ENCODE results near the gene CABLES2. TPM values are rescaled to one million over a fixed set of nuclear protein-coding genes. Genes with fewer than 3 reads are reported as not detected.

The CABLES2 gene
- total RNA-seq, 1 experiment from 2014 or later = 7.5 TPM

DNA sequence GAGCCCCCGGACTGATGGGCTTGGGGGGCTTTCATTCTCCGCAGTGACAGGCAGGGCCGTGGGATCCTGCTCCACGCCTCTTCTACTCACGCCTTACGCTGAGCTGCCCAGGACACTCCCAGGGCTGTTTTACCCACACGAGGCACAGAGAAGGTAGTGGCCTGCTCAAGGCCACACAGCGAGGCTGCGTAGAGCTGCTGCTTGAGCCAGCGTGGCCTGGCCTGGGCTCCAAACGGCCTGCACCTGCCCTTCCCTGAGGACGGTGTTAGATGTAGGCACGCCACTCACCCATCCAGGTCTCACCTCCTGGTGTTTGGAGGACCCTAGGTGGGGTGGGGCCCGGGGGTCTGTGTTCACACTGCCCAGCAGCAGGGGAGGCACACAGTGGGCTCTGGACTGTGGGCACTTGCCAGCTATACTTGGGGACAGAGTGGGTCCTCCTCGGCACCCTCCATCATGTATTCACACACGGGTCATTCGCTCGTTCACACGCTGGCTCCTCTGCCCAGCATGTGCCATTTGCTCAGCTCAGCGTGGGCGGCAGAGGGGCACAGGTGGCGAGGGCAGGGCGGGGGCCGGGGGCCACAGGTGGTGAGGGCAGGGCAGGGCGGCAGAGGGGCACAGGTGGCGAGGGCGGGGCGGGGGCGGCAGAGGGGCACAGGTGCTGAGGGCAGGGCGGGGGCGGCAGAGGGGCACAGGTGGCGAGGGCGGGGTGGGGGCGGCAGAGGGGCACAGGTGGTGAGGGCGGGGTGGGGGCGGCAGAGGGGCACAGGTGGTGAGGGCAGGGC lies 38.7 kb upstream of the CABLES2 start (continued):
- TF ChIP-seq ZNF263 (CRISPR knock-in tag; IDR thresholded peaks at IDR 0.05; ENCODE audit: low read depth) (no peak), SMAD4 (CRISPR knock-in tag; IDR thresholded peaks at IDR 0.05) (no peak), MAX (CRISPR knock-in tag; IDR thresholded peaks at IDR 0.05) (no peak), ZNF317 (CRISPR knock-in tag; IDR thresholded peaks at IDR 0.05; ENCODE audit: borderline replicate concordance, low read depth) (no peak), IRF2 (CRISPR knock-in tag; IDR thresholded peaks at IDR 0.05; ENCODE audit: borderline replicate concordance, low read depth) (no peak), NR3C1 (CRISPR knock-in tag; conservative IDR thresholded peaks at IDR 0.05; ENCODE audit: low read depth) (no peak)
- TF ChIP-seq, protein P1, sequence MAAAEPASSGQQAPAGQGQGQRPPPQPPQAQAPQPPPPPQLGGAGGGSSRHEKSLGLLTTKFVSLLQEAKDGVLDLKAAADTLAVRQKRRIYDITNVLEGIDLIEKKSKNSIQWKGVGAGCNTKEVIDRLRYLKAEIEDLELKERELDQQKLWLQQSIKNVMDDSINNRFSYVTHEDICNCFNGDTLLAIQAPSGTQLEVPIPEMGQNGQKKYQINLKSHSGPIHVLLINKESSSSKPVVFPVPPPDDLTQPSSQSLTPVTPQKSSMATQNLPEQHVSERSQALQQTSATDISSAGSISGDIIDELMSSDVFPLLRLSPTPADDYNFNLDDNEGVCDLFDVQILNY (CRISPR knock-in tag; IDR thresholded peaks at IDR 0.05) = no peak

DNA sequence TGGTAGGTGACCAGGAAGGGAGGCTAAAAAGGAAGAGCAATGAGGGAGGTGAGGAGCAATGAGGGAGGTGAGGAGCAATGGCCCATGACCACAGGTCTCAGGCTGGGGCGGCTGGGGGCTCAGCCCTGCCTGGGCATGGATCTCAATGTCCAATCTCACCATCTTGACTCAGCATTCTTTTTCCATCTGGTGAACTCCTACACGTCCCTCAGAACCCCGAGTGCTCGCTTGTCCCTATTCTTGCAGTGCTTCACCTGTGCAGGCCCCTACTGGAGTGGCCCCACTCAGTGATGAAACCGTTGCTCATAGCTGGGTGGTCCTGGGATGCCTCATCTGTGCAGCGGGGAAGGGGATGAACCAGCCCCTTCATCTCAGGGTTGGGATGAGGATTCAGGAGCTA lies 37.2 kb upstream of the CABLES2 start:
- ATAC-seq = no peak
- H3K9me3 Mint-ChIP-seq = peaks cover 4% of the 10 kb centered on the region; the same call in 1 of the 2 replicates
- H3K4me3 Mint-ChIP-seq = no peak overlapping the region
- H3K27me3 Mint-ChIP-seq (ENCODE audit: low read depth) = no peaks in the 10 kb centered on the region
- no peak overlapping the region for H3K27ac Mint-ChIP-seq
- CTCF ChIA-PET = interaction anchor here (1.0 to 1.5 kb wide), 2 partner anchors 34 to 56 kb away, joined by 3 to 6 read pairs; no protein-coding TSS in a partner anchor
- no peaks in the 10 kb centered on the region for H3K4me1 Mint-ChIP-seq
- TF ChIP-seq GABPB1 (CRISPR knock-in tag; IDR thresholded peaks at IDR 0.05) (no peak), ZNF396 (CRISPR knock-in tag; IDR thresholded peaks at IDR 0.05; ENCODE audit: borderline replicate concordance) (no peak), FOXJ3 (CRISPR knock-in tag; IDR thresholded peaks at IDR 0.05; ENCODE audit: borderline replicate concordance) (no peak), TEAD1 (CRISPR knock-in tag; IDR thresholded peaks at IDR 0.05) (no peak), SOX15 (CRISPR knock-in tag; IDR thresholded peaks at IDR 0.05) (no peak), CDX4 (CRISPR knock-in tag; IDR thresholded peaks at IDR 0.05; ENCODE audit: borderline replicate concordance) (no peak), ZNF423 (CRISPR knock-in tag; IDR thresholded peaks at IDR 0.05) (no peak), NR1H2 (CRISPR knock-in tag; IDR thresholded peaks at IDR 0.05) (no peak), SMAD3 (CRISPR knock-in tag; IDR thresholded peaks at IDR 0.05; ENCODE audit: borderline replicate concordance) (no peak), ERG (CRISPR knock-in tag; IDR thresholded peaks at IDR 0.05) (no peak), GRHL2 (CRISPR knock-in tag; IDR thresholded peaks at IDR 0.05; ENCODE audit: insufficient replicate concordance, severe bottlenecking) (no peak), OVOL2 (CRISPR knock-in tag; IDR thresholded peaks at IDR 0.05; ENCODE audit: borderline replicate concordance) (no peak), MAX (CRISPR knock-in tag; IDR thresholded peaks at IDR 0.05) (no peak), ZNF138 (CRISPR knock-in tag; conservative IDR thresholded peaks at IDR 0.05) (no peak)
- TF ChIP-seq, protein P2, sequence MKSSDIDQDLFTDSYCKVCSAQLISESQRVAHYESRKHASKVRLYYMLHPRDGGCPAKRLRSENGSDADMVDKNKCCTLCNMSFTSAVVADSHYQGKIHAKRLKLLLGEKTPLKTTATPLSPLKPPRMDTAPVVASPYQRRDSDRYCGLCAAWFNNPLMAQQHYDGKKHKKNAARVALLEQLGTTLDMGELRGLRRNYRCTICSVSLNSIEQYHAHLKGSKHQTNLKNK (CRISPR knock-in tag; IDR thresholded peaks at IDR 0.05) = no peak
- TF ChIP-seq, protein P3, sequence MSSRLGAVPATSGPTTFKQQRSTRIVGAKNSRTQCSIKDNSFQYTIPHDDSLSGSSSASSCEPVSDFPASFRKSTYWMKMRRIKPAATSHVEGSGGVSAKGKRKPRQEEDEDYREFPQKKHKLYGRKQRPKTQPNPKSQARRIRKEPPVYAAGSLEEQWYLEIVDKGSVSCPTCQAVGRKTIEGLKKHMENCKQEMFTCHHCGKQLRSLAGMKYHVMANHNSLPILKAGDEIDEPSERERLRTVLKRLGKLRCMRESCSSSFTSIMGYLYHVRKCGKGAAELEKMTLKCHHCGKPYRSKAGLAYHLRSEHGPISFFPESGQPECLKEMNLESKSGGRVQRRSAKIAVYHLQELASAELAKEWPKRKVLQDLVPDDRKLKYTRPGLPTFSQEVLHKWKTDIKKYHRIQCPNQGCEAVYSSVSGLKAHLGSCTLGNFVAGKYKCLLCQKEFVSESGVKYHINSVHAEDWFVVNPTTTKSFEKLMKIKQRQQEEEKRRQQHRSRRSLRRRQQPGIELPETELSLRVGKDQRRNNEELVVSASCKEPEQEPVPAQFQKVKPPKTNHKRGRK (CRISPR knock-in tag; IDR thresholded peaks at IDR 0.05; ENCODE audit: borderline replicate concordance) = no peak
- TF ChIP-seq, protein P4, sequence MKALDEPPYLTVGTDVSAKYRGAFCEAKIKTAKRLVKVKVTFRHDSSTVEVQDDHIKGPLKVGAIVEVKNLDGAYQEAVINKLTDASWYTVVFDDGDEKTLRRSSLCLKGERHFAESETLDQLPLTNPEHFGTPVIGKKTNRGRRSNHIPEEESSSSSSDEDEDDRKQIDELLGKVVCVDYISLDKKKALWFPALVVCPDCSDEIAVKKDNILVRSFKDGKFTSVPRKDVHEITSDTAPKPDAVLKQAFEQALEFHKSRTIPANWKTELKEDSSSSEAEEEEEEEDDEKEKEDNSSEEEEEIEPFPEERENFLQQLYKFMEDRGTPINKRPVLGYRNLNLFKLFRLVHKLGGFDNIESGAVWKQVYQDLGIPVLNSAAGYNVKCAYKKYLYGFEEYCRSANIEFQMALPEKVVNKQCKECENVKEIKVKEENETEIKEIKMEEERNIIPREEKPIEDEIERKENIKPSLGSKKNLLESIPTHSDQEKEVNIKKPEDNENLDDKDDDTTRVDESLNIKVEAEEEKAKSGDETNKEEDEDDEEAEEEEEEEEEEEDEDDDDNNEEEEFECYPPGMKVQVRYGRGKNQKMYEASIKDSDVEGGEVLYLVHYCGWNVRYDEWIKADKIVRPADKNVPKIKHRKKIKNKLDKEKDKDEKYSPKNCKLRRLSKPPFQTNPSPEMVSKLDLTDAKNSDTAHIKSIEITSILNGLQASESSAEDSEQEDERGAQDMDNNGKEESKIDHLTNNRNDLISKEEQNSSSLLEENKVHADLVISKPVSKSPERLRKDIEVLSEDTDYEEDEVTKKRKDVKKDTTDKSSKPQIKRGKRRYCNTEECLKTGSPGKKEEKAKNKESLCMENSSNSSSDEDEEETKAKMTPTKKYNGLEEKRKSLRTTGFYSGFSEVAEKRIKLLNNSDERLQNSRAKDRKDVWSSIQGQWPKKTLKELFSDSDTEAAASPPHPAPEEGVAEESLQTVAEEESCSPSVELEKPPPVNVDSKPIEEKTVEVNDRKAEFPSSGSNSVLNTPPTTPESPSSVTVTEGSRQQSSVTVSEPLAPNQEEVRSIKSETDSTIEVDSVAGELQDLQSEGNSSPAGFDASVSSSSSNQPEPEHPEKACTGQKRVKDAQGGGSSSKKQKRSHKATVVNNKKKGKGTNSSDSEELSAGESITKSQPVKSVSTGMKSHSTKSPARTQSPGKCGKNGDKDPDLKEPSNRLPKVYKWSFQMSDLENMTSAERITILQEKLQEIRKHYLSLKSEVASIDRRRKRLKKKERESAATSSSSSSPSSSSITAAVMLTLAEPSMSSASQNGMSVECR (CRISPR knock-in tag; IDR thresholded peaks at IDR 0.05; ENCODE audit: borderline replicate concordance) = no peak
- DNase-seq (ENCODE audit: low spot score) = no peak
- H3K36me3 Mint-ChIP-seq = no peaks in the 10 kb centered on the region
- POLR2A ChIA-PET = no interaction called here
